Caco-2 (cell line): ENCODE measurements around the gene BLVRA. TPM values are rescaled to one million over a fixed set of nuclear protein-coding genes. Genes with fewer than 3 reads are reported as not detected.
"Not testable (repeated sequence)": the region's sequence is repeated elsewhere in the genome, so short reads cannot be mapped to it uniquely, and the experiment has no call there.

ENCODE experiments used
- BruUV-seq: library from RNA; stranded (reverse); fragments of 400-500 nt; replicated peaks from 2 replicates; lab custom pipeline; 2021; lab: Mats Ljungman, UMichigan
- CTCF ChIA-PET: fragments of 300-600 bp; sonication (Branson Sonifier 250); formaldehyde crosslinking; loops from one replicate; lab custom pipeline; 2022; ENCODE audit warnings: antibody characterized with exemption; lab: Charles Lee
- POLR2A ChIA-PET: fragments of 300-600 bp; sonication (Branson Sonifier 250); formaldehyde crosslinking; loops from one replicate; lab custom pipeline; 2022; ENCODE audit warnings: antibody characterized with exemption; lab: Charles Lee
- DNase-seq, 2 experiments: peaks; one replicate each; pipeline versions ENCODE4 v3.0.0 to v3.0.0-alpha.2; 2020 to 2022
- H3K27me3 ChIP-seq: replicated peaks from 2 replicates; pipeline ENCODE4 v1.6.0; 2011; ENCODE audit warnings: low read length; ENCODE audit not compliant: control insufficient read depth, insufficient read depth
- H3K36me3 ChIP-seq: 2 replicates; pipeline ENCODE4 v1.5.1; 2011; ENCODE audit warnings: low read length; ENCODE audit not compliant: control insufficient read depth, insufficient read depth
- H3K4me1 ChIP-seq: fragments of 250-450 bp; sonication (Bioruptor Pico); 2 replicates; pipeline ENCODE4 v1.5.1; 2020; ENCODE audit warnings: mild to moderate bottlenecking
- H3K4me3 ChIP-seq: 2 replicates; pipeline ENCODE4 v1.5.1; 2011; ENCODE audit warnings: low read depth, mild to moderate bottlenecking, control low read depth, low read length
- H3K9me3 ChIP-seq: fragments of 250-450 bp; sonication (Bioruptor Pico); 2 replicates; pipeline ENCODE4 v1.5.1; 2020; ENCODE audit warnings: mild to moderate bottlenecking, moderate library complexity
- H3K27ac Mint-ChIP-seq: one replicate; pipeline ENCODE4 v1.8.0; 2022; ENCODE audit warnings: mixed read lengths; ENCODE audit not compliant: unreplicated experiment
- H3K27me3 Mint-ChIP-seq: one replicate; pipeline ENCODE4 v1.8.0; 2022; ENCODE audit warnings: mixed read lengths; ENCODE audit not compliant: insufficient read depth, unreplicated experiment
- H3K36me3 Mint-ChIP-seq: one replicate; pipeline ENCODE4 v1.8.0; 2022; ENCODE audit warnings: mild to moderate bottlenecking, mixed read lengths; ENCODE audit not compliant: insufficient read depth, unreplicated experiment
- H3K4me1 Mint-ChIP-seq: one replicate; pipeline ENCODE4 v1.8.0; 2022; ENCODE audit warnings: low read depth, mixed read lengths; ENCODE audit not compliant: unreplicated experiment
- H3K4me3 Mint-ChIP-seq: one replicate; pipeline ENCODE4 v1.8.0; 2022; ENCODE audit warnings: mild to moderate bottlenecking, moderate library complexity, mixed read lengths; ENCODE audit not compliant: unreplicated experiment
- H3K9me3 Mint-ChIP-seq: one replicate; pipeline ENCODE4 v1.8.0; 2022; ENCODE audit warnings: mixed read lengths; ENCODE audit not compliant: unreplicated experiment
- CTCF ChIP-seq, 2 experiments: fragments of 200-600 bp in 1 of 2; IDR thresholded peaks; 1 replicate in 1 of 2; 2 replicates in 1 of 2; pipeline versions ENCODE4 v1.5.1 to v1.8.0; 2011 to 2022; ENCODE audit warnings: antibody characterized with exemption in 1 of 2, control low read depth in 1 of 2, inconsistent platforms in 1 of 2, low read depth in 1 of 2, low read length in 1 of 2, mild to moderate bottlenecking in 1 of 2, moderate library complexity in 1 of 2; ENCODE audit not compliant: insufficient read depth in 1 of 2, severe bottlenecking in 1 of 2, unreplicated experiment in 1 of 2
- intact Hi-C: fragments of 100-400 bp; cut with micrococcal nuclease; formaldehyde crosslinking; loops from one replicate; pipeline ENCODE4 v1.10.0; 2022; ENCODE audit not compliant: unreplicated experiment
- total RNA-seq: library from RNA; stranded (reverse); gene quantifications from 2 replicates; pipeline ENCODE4 v1.2.3, GENCODE V29; 2022

BLVRA gene
- total RNA-seq, 1 experiment from 2014 or later, result 27.9 TPM

- DNase-seq, H3K9me3 ChIP-seq, H3K27me3 ChIP-seq, H3K36me3 ChIP-seq, H3K4me3 Mint-ChIP-seq, H3K27me3 Mint-ChIP-seq, POLR2A ChIA-PET, H3K36me3 Mint-ChIP-seq, H3K4me3 ChIP-seq, BruUV-seq, intact Hi-C loops: not testable (repeated sequence)
- CTCF ChIA-PET, result interaction anchor here (1.4 kb wide), 1 partner anchor 152 kb away, joined by 3 read pairs; the partner anchor contains the start of gene STK17A
- Mint-ChIP-seq H3K4me1 (peaks cover 11% of the 10 kb centered on the region), H3K27ac (peak overlapping the region; percentile 51), H3K9me3 (peaks cover 21% of the 10 kb centered on the region)
- peaks cover 19% of the 10 kb centered on the region for H3K4me1 ChIP-seq
Observed at GRCh38 chr7:43734575-43735332, 23.7 kb upstream of the BLVRA start.

- peaks cover 11% of the 10 kb centered on the region for H3K4me1 Mint-ChIP-seq
- Histone ChIP-seq H3K27me3 (no peaks in the 10 kb centered on the region), H3K9me3 (no peaks in the 10 kb centered on the region), H3K36me3 (no peaks in the 10 kb centered on the region), H3K4me1 (peaks cover 16% of the 10 kb centered on the region), H3K4me3 (no peak overlapping the region)
- no peaks in the 10 kb centered on the region for H3K27me3 Mint-ChIP-seq
- no peaks in the 10 kb centered on the region for H3K36me3 Mint-ChIP-seq
- H3K4me3 Mint-ChIP-seq, result no peak overlapping the region
- ChIA-PET CTCF (interaction anchor here (1.4 kb wide), 1 partner anchor 152 kb away, joined by 3 read pairs; the partner anchor contains the start of gene STK17A), POLR2A (no interaction called here)
- peaks cover 21% of the 10 kb centered on the region for H3K9me3 Mint-ChIP-seq
- no peak for DNase-seq
- intact Hi-C loops, result no loop called here
- BruUV-seq, result no TSS peak
- no peak for TF ChIP-seq CTCF (IDR thresholded peaks at IDR 0.05; ENCODE audit: insufficient read depth in 1 of 2, low read depth in 1 of 2, low read length in 1 of 2, severe bottlenecking in 1 of 2, unreplicated experiment in 1 of 2)
- H3K27ac Mint-ChIP-seq, result no peak overlapping the region
Observed at GRCh38 chr7:43735403-43735801, 23.1 kb upstream of the BLVRA start.

GRCh38 chr7:43735802-43736603, 22.5 kb upstream of the BLVRA start:
- intact Hi-C loops, result no loop called here
- no TSS peak for BruUV-seq
- no peaks in the 10 kb centered on the region for H3K36me3 ChIP-seq
- Mint-ChIP-seq H3K9me3 (peaks cover 21% of the 10 kb centered on the region), H3K4me3 (no peak overlapping the region), H3K27ac (peak overlapping the region; percentile 81), H3K4me1 (peaks cover 11% of the 10 kb centered on the region), H3K36me3 (no peaks in the 10 kb centered on the region), H3K27me3 (no peaks in the 10 kb centered on the region)
- no peaks in the 10 kb centered on the region for H3K27me3 ChIP-seq
- TF ChIP-seq CTCF (IDR thresholded peaks at IDR 0.05; ENCODE audit: insufficient read depth in 1 of 2, low read depth in 1 of 2, low read length in 1 of 2, severe bottlenecking in 1 of 2, unreplicated experiment in 1 of 2), result no peak
- H3K4me1 ChIP-seq, result peaks cover 13% of the 10 kb centered on the region
- DNase-seq, result peak in 1 of 2 experiments; percentile 47
- no peak overlapping the region for H3K4me3 ChIP-seq
- POLR2A ChIA-PET, result no interaction called here
- CTCF ChIA-PET, result interaction anchor here (1.4 kb wide), 1 partner anchor 153 kb away, joined by 3 read pairs; the partner anchor contains the start of gene STK17A
- no peaks in the 10 kb centered on the region for H3K9me3 ChIP-seq
